SK-N-MC (cell line): ENCODE data around the gene LNX1.

ENCODE experiments used
- DNase-seq: peaks from one replicate; pipeline ENCODE4 v3.0.0-alpha.2; 2011; ENCODE audit warnings: low read depth, low spot score
- H3K27ac ChIP-seq: fragments of 200-600 bp; sonication (generic); 2 replicates; pipeline ENCODE4 v1.5.1; 2016; ENCODE audit warnings: mixed run types
- H3K36me3 ChIP-seq: fragments of 200-600 bp; sonication (generic); 2 replicates; pipeline ENCODE4 v1.6.1; 2017; ENCODE audit warnings: antibody characterized with exemption, low read length, mixed read lengths; ENCODE audit not compliant: insufficient read depth
- H3K4me3 ChIP-seq: fragments of 200-600 bp; sonication (generic); 2 replicates; pipeline ENCODE4 v1.5.1; 2016
- H3K9ac ChIP-seq: fragments of 200-600 bp; sonication (generic); 2 replicates; pipeline ENCODE4 v1.8.0; 2017; ENCODE audit warnings: mixed run types, mixed read lengths; ENCODE audit not compliant: insufficient read length
- H3K9me3 ChIP-seq: fragments of 200-600 bp; sonication (generic); 2 replicates; pipeline ENCODE4 v1.6.1; 2017; ENCODE audit warnings: low read depth, mild to moderate bottlenecking, antibody characterized with exemption, low read length, moderate library complexity, mixed read lengths
- EZH2 ChIP-seq: fragments of 200-600 bp; sonication (generic); IDR thresholded peaks from one replicate; pipeline ENCODE4 v1.6.1; 2017; ENCODE audit warnings: antibody characterized with exemption
- FOXP2 ChIP-seq: optimal IDR thresholded peaks from 2 replicates; pipeline ENCODE3; 2011; ENCODE audit warnings: mild to moderate bottlenecking, moderate library complexity; ENCODE audit not compliant: insufficient read depth; ENCODE audit errors: extremely low read length, control extremely low read depth
- POLR2AphosphoS5 ChIP-seq: IDR thresholded peaks from 2 replicates; pipeline ENCODE4 v1.6.1; 2012; ENCODE audit warnings: mild to moderate bottlenecking, low read depth, low read length, borderline replicate concordance

LNX1 gene

DNA sequence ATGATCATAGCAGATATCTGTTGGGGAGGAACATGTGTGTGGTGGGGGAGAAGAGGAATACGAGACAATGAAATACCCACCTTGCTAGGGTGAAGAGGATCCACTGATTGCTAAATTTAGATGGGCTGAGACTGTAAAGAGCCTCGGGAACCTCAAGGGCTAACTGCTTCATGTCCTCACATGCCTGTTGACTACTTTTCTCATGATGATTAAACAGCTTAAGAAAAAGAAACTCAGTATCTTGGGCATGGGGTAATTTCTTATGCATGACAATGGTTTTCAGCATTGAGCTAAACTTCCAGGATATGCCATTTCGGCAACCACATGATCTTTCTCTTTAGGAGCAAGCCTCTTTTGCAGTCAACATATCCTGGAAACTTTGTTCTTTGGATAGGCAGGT, 3.9 kb upstream of the LNX1 start:
- TF ChIP-seq EZH2: no peak
- no peak for TF ChIP-seq POLR2AphosphoS5
- TF ChIP-seq FOXP2: no peak
- H3K27ac ChIP-seq: no peak overlapping the region

GRCh38 chr4:53593765-53594164, 2.5 kb upstream of the LNX1 start:
- no peak overlapping the region for H3K9ac ChIP-seq

More for the DNA sequence above, 3.9 kb upstream of the LNX1 start:
- Histone ChIP-seq H3K36me3 (no peaks in the 10 kb centered on the region), H3K9ac (no peak overlapping the region), H3K9me3 (no peaks in the 10 kb centered on the region), H3K4me3 (no peak overlapping the region)
- no peak for DNase-seq

DNA sequence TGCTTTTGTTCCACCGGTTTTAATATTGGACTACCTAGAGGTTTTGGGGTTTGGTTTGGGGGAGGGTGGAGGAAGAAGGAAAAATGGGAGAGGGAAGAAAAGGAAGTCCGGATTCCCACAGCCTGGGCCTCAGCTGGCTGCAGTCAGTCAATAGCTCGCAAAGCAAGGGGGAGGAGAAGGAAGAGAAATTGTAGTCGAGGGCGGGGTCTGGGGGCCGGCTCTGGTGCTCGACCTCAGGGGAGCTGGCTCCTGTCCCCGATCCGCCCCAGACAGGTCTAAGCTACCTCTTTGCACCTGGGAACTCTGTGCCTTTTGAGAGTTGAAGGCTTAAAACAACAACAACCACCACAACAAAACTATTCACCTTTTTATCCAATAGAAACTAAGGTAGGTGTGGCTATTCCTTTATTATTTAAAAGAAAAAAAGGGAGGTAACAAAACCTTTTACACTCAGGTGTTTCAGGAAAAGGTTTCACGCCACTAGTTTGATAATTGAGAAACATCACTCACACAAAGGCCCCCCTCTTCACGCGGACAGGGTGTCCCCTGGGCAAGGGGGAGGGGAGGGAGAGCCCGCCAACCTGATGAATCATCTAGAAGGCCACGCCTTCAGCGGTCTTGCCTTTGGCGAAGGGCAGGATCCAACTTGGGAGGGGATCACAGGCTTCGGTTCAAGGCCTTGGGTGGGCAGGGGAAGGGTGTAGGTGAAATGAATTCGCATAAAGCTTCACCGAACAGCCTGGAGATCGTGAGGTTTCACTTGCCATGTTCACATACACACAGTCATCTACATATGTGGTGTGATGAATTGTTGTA, 1.6 kb upstream of the LNX1 start:
- Histone ChIP-seq H3K27ac (no peak overlapping the region), H3K9me3 (no peaks in the 10 kb centered on the region), H3K36me3 (no peaks in the 10 kb centered on the region), H3K4me3 (peak overlapping the region; percentile 18), H3K9ac (no peak overlapping the region)
- TF ChIP-seq EZH2 (no peak), POLR2AphosphoS5 (no peak), FOXP2 (no peak)
- no peak for DNase-seq

More at GRCh38 chr4:53593765-53594164, 2.5 kb upstream of the LNX1 start:
- Histone ChIP-seq H3K36me3 (no peaks in the 10 kb centered on the region), H3K9me3 (no peaks in the 10 kb centered on the region), H3K27ac (no peak overlapping the region), H3K4me3 (no peak overlapping the region; the same call in 1 of the 2 replicates)
- DNase-seq: peak; percentile 87
- TF ChIP-seq POLR2AphosphoS5 (peak; percentile 47; the same call in 1 of the 2 replicates), FOXP2 (no peak)

- DNase-seq: no peak
- Histone ChIP-seq H3K27ac (no peak overlapping the region), H3K9me3 (no peaks in the 10 kb centered on the region), H3K9ac (no peak overlapping the region), H3K36me3 (no peaks in the 10 kb centered on the region), H3K4me3 (no peak overlapping the region)
- TF ChIP-seq EZH2 (no peak), POLR2AphosphoS5 (no peak), FOXP2 (no peak)
Observed at GRCh38 chr4:53592122-53592521, 836 bp upstream of the LNX1 start.

GRCh38 chr4:53590187-53590586, 1.1 kb downstream of the LNX1 start:
- Histone ChIP-seq H3K36me3 (no peaks in the 10 kb centered on the region), H3K9me3 (no peaks in the 10 kb centered on the region), H3K9ac (no peak overlapping the region), H3K27ac (no peak overlapping the region), H3K4me3 (no peak overlapping the region)
- DNase-seq: no peak
- TF ChIP-seq POLR2AphosphoS5 (no peak), FOXP2 (no peak)

GRCh38 chr4:53589511-53589910, 1.8 kb downstream of the LNX1 start:
- no peaks in the 10 kb centered on the region for H3K9me3 ChIP-seq
- no peak for TF ChIP-seq FOXP2
- no peak for TF ChIP-seq POLR2AphosphoS5
- TF ChIP-seq EZH2: no peak
- H3K4me3 ChIP-seq: no peak overlapping the region
- H3K27ac ChIP-seq: no peak overlapping the region
- no peak overlapping the region for H3K9ac ChIP-seq
- H3K36me3 ChIP-seq: no peaks in the 10 kb centered on the region
- no peak for DNase-seq

DNA sequence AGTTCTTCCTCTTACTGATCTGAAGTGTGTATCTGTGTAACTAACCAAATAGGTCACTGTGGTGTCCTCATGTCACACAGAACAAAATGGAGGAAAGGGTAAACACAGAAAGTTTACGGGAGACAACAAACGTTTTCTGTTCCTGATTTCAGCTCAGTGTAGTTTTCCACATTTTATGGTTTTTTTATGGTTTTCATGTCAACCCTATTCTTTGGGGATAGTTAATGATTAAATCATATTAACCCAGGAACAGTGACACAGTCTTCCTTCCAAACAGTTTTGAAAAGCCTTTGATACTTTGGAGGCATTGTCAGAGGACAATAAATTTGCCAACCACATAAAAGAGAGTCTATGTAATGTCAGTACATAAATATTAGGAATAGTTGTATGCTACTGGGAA, 4.2 kb downstream of the LNX1 start:
- H3K27ac ChIP-seq: no peak overlapping the region
- no peaks in the 10 kb centered on the region for H3K9me3 ChIP-seq
- H3K9ac ChIP-seq: no peak overlapping the region
- H3K4me3 ChIP-seq: no peak overlapping the region
- no peaks in the 10 kb centered on the region for H3K36me3 ChIP-seq
- DNase-seq: no peak
- TF ChIP-seq POLR2AphosphoS5: no peak
- no peak for TF ChIP-seq FOXP2
- no peak for TF ChIP-seq EZH2

DNA sequence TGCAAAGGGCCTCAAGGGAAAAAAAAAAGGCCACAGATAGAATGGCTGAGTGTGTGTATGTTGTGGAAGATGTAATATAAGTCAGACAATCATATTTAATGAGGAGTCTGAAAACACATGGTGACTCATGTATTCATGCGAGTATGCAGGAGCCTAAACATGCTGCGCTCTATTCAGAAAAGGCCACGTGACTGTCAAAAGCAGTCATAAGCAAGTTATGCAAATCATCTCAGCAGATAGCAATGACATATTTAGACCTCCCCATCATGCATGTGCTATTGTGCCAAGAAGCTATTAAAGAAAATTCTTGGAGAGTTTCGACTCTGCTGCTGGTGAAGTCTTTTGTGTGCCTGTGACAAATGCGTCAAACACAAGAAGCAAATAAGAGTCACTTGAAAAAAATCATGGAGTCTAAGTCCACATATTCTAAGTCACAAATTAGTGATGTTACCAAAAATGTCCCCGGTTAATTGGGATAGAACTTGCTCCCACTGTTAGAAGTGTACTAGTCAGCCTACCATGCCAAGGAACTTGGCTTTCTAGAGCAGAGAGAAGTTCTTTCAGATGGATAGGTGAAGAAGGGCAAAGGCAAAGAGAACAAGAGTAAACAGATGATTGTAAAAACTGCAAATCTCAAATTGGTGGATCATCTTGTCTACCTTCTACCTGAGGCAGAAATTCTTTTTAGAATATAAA, 5.0 kb downstream of the LNX1 start:
- TF ChIP-seq POLR2AphosphoS5 (no peak), EZH2 (no peak), FOXP2 (no peak)
- Histone ChIP-seq H3K9ac (no peak overlapping the region), H3K36me3 (no peaks in the 10 kb centered on the region), H3K9me3 (no peaks in the 10 kb centered on the region), H3K4me3 (no peak overlapping the region), H3K27ac (no peak overlapping the region)
- DNase-seq: no peak

- Histone ChIP-seq H3K9ac (no peak overlapping the region), H3K4me3 (no peak overlapping the region), H3K9me3 (no peaks in the 10 kb centered on the region), H3K27ac (no peak overlapping the region), H3K36me3 (no peaks in the 10 kb centered on the region)
- no peak for DNase-seq
- no peak for TF ChIP-seq FOXP2
Observed at GRCh38 chr4:53584658-53585057, 6.6 kb downstream of the LNX1 start.
